GM19099 (cell line): ENCODE measurements around the gene ENDOG.

ENCODE experiments used
- POLR2A ChIP-seq: IDR thresholded peaks from 3 replicates; pipeline ENCODE4 v1.6.1; 2011; ENCODE audit warnings: low read depth; ENCODE audit not compliant: insufficient read length; ENCODE audit errors: extremely low read depth

Gene ENDOG

GRCh38 chr9:128838338-128838737 is 20.0 kb downstream of the ENDOG start:
- TF ChIP-seq POLR2A = no peak

GRCh38 chr9:128840524-128840923 is 22.2 kb downstream of the ENDOG start:
- TF ChIP-seq POLR2A = no peak

- TF ChIP-seq POLR2A = no peak
Measured at GRCh38 chr9:128841694-128842492, 23.6 kb downstream of the ENDOG start.

- TF ChIP-seq POLR2A = no peak
Measured at GRCh38 chr9:128845186-128845931, 27.1 kb downstream of the ENDOG start.

- no peak for TF ChIP-seq POLR2A
Measured at GRCh38 chr9:128846680-128847030, 28.4 kb downstream of the ENDOG start.

GRCh38 chr9:128847803-128848202 is 29.5 kb downstream of the ENDOG start:
- no peak for TF ChIP-seq POLR2A

- TF ChIP-seq POLR2A = no peak
Measured at GRCh38 chr9:128860937-128861336, 42.6 kb downstream of the ENDOG start.

- TF ChIP-seq POLR2A = no peak
Measured at GRCh38 chr9:128861501-128861900, 43.2 kb downstream of the ENDOG start.

GRCh38 chr9:128862401-128862851 is 44.1 kb downstream of the ENDOG start:
- TF ChIP-seq POLR2A = no peak

- TF ChIP-seq POLR2A = no peak
Measured at GRCh38 chr9:128863647-128864046, 45.3 kb downstream of the ENDOG start.

- TF ChIP-seq POLR2A = no peak
Measured at GRCh38 chr9:128870128-128870940, 52.0 kb downstream of the ENDOG start.
